ENCODE data around the gene PRKCE.

- TF ChIP-seq POLR2A (IDR thresholded peaks at IDR 0.05): no peak
- TF ChIP-seq, protein P1, sequence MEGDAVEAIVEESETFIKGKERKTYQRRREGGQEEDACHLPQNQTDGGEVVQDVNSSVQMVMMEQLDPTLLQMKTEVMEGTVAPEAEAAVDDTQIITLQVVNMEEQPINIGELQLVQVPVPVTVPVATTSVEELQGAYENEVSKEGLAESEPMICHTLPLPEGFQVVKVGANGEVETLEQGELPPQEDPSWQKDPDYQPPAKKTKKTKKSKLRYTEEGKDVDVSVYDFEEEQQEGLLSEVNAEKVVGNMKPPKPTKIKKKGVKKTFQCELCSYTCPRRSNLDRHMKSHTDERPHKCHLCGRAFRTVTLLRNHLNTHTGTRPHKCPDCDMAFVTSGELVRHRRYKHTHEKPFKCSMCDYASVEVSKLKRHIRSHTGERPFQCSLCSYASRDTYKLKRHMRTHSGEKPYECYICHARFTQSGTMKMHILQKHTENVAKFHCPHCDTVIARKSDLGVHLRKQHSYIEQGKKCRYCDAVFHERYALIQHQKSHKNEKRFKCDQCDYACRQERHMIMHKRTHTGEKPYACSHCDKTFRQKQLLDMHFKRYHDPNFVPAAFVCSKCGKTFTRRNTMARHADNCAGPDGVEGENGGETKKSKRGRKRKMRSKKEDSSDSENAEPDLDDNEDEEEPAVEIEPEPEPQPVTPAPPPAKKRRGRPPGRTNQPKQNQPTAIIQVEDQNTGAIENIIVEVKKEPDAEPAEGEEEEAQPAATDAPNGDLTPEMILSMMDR (IDR thresholded peaks at IDR 0.05): no peak
These were observed 332.9 kb downstream of the PRKCE start for GRCh38 chr2:45984366-45984765.
